Ovary (tissue), 3 donors: ENCODE results near the gene CCR1.

ENCODE experiments used
- CTCF ChIP-seq, 3 donors: fragments of 450-650 bp in 2 of 3; fragments of 200-600 bp in 1 of 3; IDR thresholded peaks; one replicate each; pipeline versions ENCODE4 v1.5.1 to v1.8.0; 2016 to 2022; ENCODE audit warnings: antibody characterized with exemption in 3 of 3, mild to moderate bottlenecking in 1 of 3
- EP300 ChIP-seq: sonication (generic); formaldehyde crosslinking; IDR thresholded peaks from one replicate; pipeline ENCODE4 v1.6.1; 2017; ENCODE audit warnings: antibody characterized with exemption
- POLR2A ChIP-seq: fragments of 450-650 bp; IDR thresholded peaks from one replicate; pipeline ENCODE4 v1.6.1; 2017; ENCODE audit warnings: antibody characterized with exemption, mild to moderate bottlenecking, moderate library complexity
- donor health status: DM: no; HTN: no; CAD: no.

- no peak for TF ChIP-seq EP300
- no peak for TF ChIP-seq CTCF (IDR thresholded peaks at IDR 0.05)
- no peak for TF ChIP-seq POLR2A
Observed at GRCh38 chr3:46200211-46200610, 7.9 kb downstream of the CCR1 start.
